ENCODE data around the gene MAGEB2. TPM values are rescaled to one million over a fixed set of nuclear protein-coding genes. Genes with fewer than 3 reads are reported as not detected.

The MAGEB2 gene
- total and polyA plus RNA-seq, 2 donors (not counting 1 experiment from before 2014, with no cell fraction given): not detected

DNA sequence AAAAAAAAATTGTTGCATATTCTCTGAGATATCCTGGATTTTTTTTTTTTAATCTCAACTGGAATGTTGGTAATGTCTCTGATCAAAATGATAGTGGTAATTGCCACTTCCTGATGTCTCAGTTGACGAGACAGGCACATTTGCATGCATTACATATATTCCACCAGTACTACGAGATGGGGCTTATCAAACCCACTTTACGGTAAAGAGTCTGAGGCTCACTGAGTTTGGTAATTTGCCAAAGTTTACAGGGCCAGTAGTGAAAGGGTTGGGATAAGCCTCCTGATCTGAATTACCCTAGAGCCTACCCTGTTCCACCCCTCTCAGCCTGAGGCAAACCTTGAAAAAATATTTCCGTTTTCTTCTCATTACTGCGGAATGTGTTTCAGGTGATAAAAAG lies 5.3 kb downstream of the MAGEB2 start:
- H3K27me3 Mint-ChIP-seq: no peaks in the 10 kb centered on the region
- no CpG with 5 or more reads among the region's 5 CpGs for WGBS (ENCODE audit: insufficient coverage)

DNA sequence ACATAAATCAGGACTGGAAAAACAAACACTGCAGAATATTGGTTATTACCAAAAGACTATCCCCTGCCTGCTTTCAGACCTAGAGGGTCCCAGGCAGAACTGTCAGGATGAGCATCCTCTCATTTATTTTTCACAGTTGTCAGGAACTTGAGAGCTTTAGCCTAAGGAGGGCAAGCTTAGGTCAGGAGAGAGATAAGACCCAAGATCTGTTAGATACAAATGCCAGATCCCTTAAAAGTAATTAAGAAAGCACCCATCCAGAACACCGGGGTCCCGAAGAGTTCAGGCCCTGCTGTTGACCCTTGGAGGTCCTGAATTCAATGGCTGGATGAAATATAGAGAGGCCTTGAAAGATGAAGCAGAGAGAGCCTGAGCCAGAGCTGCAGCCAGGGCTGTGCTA lies 9.2 kb downstream of the MAGEB2 start:
- no CpG with 5 or more reads among the region's 2 CpGs for WGBS (ENCODE audit: insufficient coverage)
- Mint-ChIP-seq H3K4me3 (no peak overlapping the region), H3K27ac (no peak overlapping the region), H3K9me3 (ENCODE audit: insufficient read depth) (no peaks in the 10 kb centered on the region), H3K27me3 (no peaks in the 10 kb centered on the region), H3K4me1 (no peaks in the 10 kb centered on the region)
- no peaks in the 10 kb centered on the region for H4K20me1 ChIP-seq (ENCODE audit: control insufficient read depth, insufficient read depth, low read length, poor library complexity, severe bottlenecking)
- ATAC-seq (ENCODE audit: low read depth): no peak
- no peak for DNase-seq
- intact Hi-C loops (cut with micrococcal nuclease): no loop called here
- POLR2A ChIA-PET: no interaction called here
- no peak overlapping the region for H2AFZ ChIP-seq (ENCODE audit: insufficient read depth, low read depth, low read length, poor library complexity, severe bottlenecking)
- CTCF ChIA-PET: no interaction called here
- no peaks in the 10 kb centered on the region for H3K27me3 ChIP-seq (replicated peaks in 1 of 4; ENCODE audit: control extremely low read depth in 1 of 4, control insufficient read depth in 3 of 4, insufficient read depth in 4 of 4, low read length in 3 of 4)
- H3K4me1 ChIP-seq (ENCODE audit: control insufficient read depth in 2 of 2, insufficient read depth in 2 of 2, low read length in 2 of 2): no peaks in the 10 kb centered on the region
- H3K36me3 ChIP-seq (replicated peaks in 1 of 2; ENCODE audit: control extremely low read depth in 1 of 2, control insufficient read depth in 1 of 2, extremely low read depth in 1 of 2, insufficient read depth in 2 of 2, low read length in 1 of 2): no peaks in the 10 kb centered on the region
- no peak overlapping the region for H3K4me3 ChIP-seq (ENCODE audit: control extremely low read depth in 1 of 5, extremely low read depth in 1 of 5, insufficient read depth in 1 of 5, low read depth in 2 of 5, low read length in 4 of 5)
- H3K4me2 ChIP-seq (replicated peaks; ENCODE audit: low read depth, low read length, poor library complexity, severe bottlenecking): no peak overlapping the region
- no peak for TF ChIP-seq EZH2 (IDR thresholded peaks at IDR 0.05; ENCODE audit: borderline replicate concordance, insufficient read depth, low read depth, low read length, poor library complexity, severe bottlenecking)
- TF ChIP-seq, protein P1, sequence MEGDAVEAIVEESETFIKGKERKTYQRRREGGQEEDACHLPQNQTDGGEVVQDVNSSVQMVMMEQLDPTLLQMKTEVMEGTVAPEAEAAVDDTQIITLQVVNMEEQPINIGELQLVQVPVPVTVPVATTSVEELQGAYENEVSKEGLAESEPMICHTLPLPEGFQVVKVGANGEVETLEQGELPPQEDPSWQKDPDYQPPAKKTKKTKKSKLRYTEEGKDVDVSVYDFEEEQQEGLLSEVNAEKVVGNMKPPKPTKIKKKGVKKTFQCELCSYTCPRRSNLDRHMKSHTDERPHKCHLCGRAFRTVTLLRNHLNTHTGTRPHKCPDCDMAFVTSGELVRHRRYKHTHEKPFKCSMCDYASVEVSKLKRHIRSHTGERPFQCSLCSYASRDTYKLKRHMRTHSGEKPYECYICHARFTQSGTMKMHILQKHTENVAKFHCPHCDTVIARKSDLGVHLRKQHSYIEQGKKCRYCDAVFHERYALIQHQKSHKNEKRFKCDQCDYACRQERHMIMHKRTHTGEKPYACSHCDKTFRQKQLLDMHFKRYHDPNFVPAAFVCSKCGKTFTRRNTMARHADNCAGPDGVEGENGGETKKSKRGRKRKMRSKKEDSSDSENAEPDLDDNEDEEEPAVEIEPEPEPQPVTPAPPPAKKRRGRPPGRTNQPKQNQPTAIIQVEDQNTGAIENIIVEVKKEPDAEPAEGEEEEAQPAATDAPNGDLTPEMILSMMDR (IDR thresholded peaks at IDR 0.05): no peak
- no peaks in the 10 kb centered on the region for H3K9me3 ChIP-seq (ENCODE audit: control extremely low read depth in 1 of 3, control insufficient read depth in 2 of 3, insufficient read depth in 1 of 3, low read length in 2 of 3)
- no peak overlapping the region for H3K9ac ChIP-seq (ENCODE audit: low read length)
- H3K27ac ChIP-seq (ENCODE audit: low read length in 2 of 2): no peak overlapping the region
- no peaks in the 10 kb centered on the region for H3K79me2 ChIP-seq (ENCODE audit: control insufficient read depth, insufficient read depth, low read length)

More for the DNA sequence above, 5.3 kb downstream of the MAGEB2 start:
- TF ChIP-seq EZH2 (IDR thresholded peaks at IDR 0.05; ENCODE audit: borderline replicate concordance, insufficient read depth, low read depth, low read length, poor library complexity, severe bottlenecking): no peak
- TF ChIP-seq, protein P1 (IDR thresholded peaks at IDR 0.05): no peak
- no peak overlapping the region for H3K27ac Mint-ChIP-seq
- no peak overlapping the region for H2AFZ ChIP-seq (ENCODE audit: insufficient read depth, low read depth, low read length, poor library complexity, severe bottlenecking)
- no peaks in the 10 kb centered on the region for H3K36me3 ChIP-seq (replicated peaks in 1 of 2; ENCODE audit: control extremely low read depth in 1 of 2, control insufficient read depth in 1 of 2, extremely low read depth in 1 of 2, insufficient read depth in 2 of 2, low read length in 1 of 2)
- no peaks in the 10 kb centered on the region for H3K27me3 ChIP-seq (replicated peaks in 1 of 4; ENCODE audit: control extremely low read depth in 1 of 4, control insufficient read depth in 3 of 4, insufficient read depth in 4 of 4, low read length in 3 of 4)
- ChIA-PET CTCF (no interaction called here), POLR2A (no interaction called here)
- H3K4me3 ChIP-seq (ENCODE audit: control extremely low read depth in 1 of 5, extremely low read depth in 1 of 5, insufficient read depth in 1 of 5, low read depth in 2 of 5, low read length in 4 of 5): no peak overlapping the region
- DNase-seq: no peak
- H3K4me1 Mint-ChIP-seq: no peaks in the 10 kb centered on the region
- H3K4me2 ChIP-seq (replicated peaks; ENCODE audit: low read depth, low read length, poor library complexity, severe bottlenecking): no peak overlapping the region
- ATAC-seq (ENCODE audit: low read depth): no peak
- no peaks in the 10 kb centered on the region for H3K9me3 Mint-ChIP-seq (ENCODE audit: insufficient read depth)
- no peaks in the 10 kb centered on the region for H3K9me3 ChIP-seq (ENCODE audit: control extremely low read depth in 1 of 3, control insufficient read depth in 2 of 3, insufficient read depth in 1 of 3, low read length in 2 of 3)
- no peaks in the 10 kb centered on the region for H3K4me1 ChIP-seq (ENCODE audit: control insufficient read depth in 2 of 2, insufficient read depth in 2 of 2, low read length in 2 of 2)
- H3K9ac ChIP-seq (ENCODE audit: low read length): no peak overlapping the region
- no peak overlapping the region for H3K4me3 Mint-ChIP-seq
- no peaks in the 10 kb centered on the region for H3K79me2 ChIP-seq (ENCODE audit: control insufficient read depth, insufficient read depth, low read length)
- intact Hi-C loops (cut with micrococcal nuclease): no loop called here
- H3K27ac ChIP-seq (ENCODE audit: low read length in 2 of 2): no peak overlapping the region
- no peaks in the 10 kb centered on the region for H4K20me1 ChIP-seq (ENCODE audit: control insufficient read depth, insufficient read depth, low read length, poor library complexity, severe bottlenecking)
